Esophagus muscularis mucosa (tissue), 4 donors: Measurements from ENCODE around the gene ZNF618.

Experiments
- EP300 ChIP-seq: sonication (generic); formaldehyde crosslinking; IDR thresholded peaks from one replicate; pipeline ENCODE4 v1.6.1; 2017; ENCODE audit warnings: antibody characterized with exemption
- POLR2A ChIP-seq: fragments of 450-650 bp; IDR thresholded peaks from one replicate; pipeline ENCODE4 v1.6.1; 2017; ENCODE audit warnings: antibody characterized with exemption, moderate library complexity, mild to moderate bottlenecking, low read depth
- POLR2AphosphoS5 ChIP-seq, 2 donors: sonication (generic); formaldehyde crosslinking; IDR thresholded peaks; one replicate each; pipeline ENCODE4 v1.6.1; 2017; ENCODE audit warnings: antibody characterized with exemption in 2 of 2
- TF ChIP-seq, protein P1 (sequence below), 3 experiments: fragments of 200-600 bp in 2 of 3; fragments of 450-650 bp in 1 of 3; sonication (generic) in 2 of 3; IDR thresholded peaks; one replicate each; pipeline ENCODE4 v1.5.1; 2017 to 2019; ENCODE audit warnings: antibody characterized with exemption in 3 of 3, mild to moderate bottlenecking in 2 of 3, moderate library complexity in 1 of 3

DNA sequence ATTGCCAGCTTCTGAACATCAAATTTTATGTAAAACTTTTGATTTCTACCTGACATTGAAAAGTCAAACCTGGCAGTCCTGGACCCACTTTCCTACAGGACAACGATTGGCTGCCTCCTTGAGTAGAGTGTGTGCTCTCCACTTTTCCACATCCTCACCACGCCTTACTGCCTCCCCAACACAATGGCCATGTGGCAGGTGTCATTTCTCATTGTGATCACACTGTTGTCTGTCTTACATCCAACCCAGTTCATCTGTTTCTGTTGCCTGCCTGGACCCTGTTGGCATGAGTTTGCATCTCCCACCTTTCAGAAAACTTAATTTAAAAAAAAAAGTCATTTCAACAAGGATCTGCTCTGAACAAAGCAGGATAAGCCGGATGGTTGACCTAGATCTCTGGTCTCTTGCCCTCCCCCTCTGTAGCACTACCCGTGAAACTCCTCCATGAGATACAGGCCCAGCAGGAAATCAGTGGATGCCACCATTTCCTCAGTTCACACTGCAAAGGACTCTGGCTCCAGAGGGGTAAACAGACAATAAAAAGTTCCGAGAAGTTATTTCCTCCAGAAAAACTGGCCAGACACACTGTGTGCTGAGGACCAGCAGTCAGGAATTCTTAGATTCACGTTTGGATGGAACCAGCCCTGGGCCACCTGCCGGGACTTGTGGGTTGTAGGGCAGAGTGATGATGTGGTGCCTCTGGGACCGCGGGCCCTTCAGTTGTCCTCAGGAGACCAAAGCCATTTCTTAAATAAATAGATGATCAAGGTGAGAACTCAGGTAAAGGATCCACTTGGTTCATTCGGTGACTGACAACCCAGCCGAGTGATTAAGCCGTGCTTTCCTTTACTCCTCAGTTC is 153.4 kb downstream of the ZNF618 start:
- TF ChIP-seq EP300, result no peak
- TF ChIP-seq, protein P1, sequence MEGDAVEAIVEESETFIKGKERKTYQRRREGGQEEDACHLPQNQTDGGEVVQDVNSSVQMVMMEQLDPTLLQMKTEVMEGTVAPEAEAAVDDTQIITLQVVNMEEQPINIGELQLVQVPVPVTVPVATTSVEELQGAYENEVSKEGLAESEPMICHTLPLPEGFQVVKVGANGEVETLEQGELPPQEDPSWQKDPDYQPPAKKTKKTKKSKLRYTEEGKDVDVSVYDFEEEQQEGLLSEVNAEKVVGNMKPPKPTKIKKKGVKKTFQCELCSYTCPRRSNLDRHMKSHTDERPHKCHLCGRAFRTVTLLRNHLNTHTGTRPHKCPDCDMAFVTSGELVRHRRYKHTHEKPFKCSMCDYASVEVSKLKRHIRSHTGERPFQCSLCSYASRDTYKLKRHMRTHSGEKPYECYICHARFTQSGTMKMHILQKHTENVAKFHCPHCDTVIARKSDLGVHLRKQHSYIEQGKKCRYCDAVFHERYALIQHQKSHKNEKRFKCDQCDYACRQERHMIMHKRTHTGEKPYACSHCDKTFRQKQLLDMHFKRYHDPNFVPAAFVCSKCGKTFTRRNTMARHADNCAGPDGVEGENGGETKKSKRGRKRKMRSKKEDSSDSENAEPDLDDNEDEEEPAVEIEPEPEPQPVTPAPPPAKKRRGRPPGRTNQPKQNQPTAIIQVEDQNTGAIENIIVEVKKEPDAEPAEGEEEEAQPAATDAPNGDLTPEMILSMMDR (IDR thresholded peaks at IDR 0.05), result no peak
- no peak for TF ChIP-seq POLR2A
- TF ChIP-seq POLR2AphosphoS5 (IDR thresholded peaks at IDR 0.05), result no peak
